AG09309 (cell line): ENCODE data around the gene RC3H1.
A peak's percentile ranks its signal among the peaks of the same experiment; 100 is the strongest.

ENCODE experiments used
- DNase-seq: peaks from one replicate; pipeline ENCODE4 v3.0.0-alpha.2; 2010; ENCODE audit warnings: low read depth
- H3K4me3 ChIP-seq: 2 replicates; pipeline ENCODE4 v1.5.1; 2011; ENCODE audit warnings: mild to moderate bottlenecking, low read depth, low read length, moderate library complexity; ENCODE audit not compliant: control insufficient read depth
- TF ChIP-seq, protein P1 (sequence below): IDR thresholded peaks from 2 replicates; pipeline ENCODE4 v1.5.1; 2011; ENCODE audit warnings: mild to moderate bottlenecking, low read depth, low read length, inconsistent platforms; ENCODE audit not compliant: insufficient read depth, control insufficient read depth; ENCODE audit errors: missing control alignments

Gene RC3H1

DNA sequence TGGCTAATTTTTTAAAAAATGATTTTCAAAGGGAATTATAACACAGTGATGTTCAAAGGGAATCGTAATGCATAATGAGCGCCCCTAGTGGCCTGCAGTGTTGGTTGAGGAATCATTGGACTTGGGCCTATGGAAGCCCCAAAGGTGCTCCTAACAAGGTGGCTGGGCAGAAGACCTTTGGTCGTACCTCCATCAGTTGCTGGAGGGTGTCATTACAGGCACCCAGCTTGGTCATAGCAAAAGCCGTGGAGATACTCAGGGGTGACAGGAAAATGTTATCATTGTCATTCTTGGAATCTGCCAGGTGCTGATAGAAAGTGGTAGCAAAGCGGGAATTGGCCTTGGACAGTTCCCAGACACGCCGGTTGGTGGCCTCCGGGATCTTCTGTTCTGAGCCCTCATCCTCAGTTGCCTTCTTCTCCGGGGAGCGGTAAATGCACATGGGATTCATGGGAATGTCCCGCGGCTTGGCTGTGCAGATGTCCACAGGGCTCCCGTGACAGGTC is 107.7 kb downstream of the RC3H1 start:
- H3K4me3 ChIP-seq, result no peak overlapping the region
- TF ChIP-seq, protein P1, sequence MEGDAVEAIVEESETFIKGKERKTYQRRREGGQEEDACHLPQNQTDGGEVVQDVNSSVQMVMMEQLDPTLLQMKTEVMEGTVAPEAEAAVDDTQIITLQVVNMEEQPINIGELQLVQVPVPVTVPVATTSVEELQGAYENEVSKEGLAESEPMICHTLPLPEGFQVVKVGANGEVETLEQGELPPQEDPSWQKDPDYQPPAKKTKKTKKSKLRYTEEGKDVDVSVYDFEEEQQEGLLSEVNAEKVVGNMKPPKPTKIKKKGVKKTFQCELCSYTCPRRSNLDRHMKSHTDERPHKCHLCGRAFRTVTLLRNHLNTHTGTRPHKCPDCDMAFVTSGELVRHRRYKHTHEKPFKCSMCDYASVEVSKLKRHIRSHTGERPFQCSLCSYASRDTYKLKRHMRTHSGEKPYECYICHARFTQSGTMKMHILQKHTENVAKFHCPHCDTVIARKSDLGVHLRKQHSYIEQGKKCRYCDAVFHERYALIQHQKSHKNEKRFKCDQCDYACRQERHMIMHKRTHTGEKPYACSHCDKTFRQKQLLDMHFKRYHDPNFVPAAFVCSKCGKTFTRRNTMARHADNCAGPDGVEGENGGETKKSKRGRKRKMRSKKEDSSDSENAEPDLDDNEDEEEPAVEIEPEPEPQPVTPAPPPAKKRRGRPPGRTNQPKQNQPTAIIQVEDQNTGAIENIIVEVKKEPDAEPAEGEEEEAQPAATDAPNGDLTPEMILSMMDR, result peak; percentile 58
- DNase-seq, result no peak

DNA sequence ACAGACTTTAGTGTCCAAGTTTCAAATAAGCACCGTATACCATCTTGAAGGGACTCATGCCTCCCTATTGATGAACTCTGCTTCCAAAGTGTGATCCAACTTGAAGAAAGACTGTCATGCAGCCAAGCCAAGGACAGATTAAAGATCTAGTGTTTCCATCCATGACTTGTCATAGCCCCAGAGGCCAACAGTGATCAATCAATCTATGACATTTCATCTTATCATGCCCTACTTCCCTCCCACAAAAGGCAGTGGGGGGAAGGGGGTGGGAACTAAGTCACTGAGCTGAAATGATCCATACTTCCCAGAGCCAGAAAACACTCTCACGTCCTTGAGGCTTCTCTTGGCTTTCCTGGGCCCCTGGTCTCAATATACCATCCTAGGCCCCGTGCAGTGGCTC is 109.0 kb downstream of the RC3H1 start:
- TF ChIP-seq, protein P1, result no peak
- no peak overlapping the region for H3K4me3 ChIP-seq
- no peak for DNase-seq

DNA sequence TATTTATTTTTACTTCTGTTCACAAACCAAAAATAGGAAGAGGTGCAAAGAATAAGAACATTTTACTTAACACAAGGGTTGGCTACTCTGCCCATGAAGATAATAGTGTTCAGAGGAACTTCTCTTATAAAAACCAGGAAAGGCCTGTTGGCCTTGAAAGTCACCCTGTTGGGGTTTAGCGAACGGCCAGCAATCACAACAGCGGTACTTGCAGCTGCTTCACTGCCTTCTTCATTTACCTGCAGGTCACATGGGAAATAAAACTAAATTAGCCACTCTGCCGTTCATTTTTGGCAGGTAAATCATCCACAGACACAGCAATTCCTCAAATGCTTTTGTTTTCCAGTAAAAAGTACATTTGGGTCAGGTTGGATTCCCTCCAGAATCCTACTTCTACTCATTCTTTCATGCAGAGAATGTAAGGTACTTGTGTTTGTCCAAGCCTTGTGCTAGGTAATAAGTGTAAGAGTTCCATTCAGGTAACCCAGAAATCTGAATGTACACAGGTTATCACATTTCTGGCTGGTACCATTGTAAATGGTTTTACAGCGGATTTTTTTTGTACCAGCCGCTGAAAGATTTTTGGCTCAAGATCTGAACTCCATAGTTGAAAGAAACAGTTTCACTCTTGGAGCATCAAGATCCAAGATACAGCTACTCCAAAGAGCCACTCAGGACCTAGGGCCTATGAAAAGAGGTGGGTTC is 118.2 kb downstream of the RC3H1 start:
- TF ChIP-seq, protein P1, result no peak
- no peak overlapping the region for H3K4me3 ChIP-seq
- DNase-seq, result no peak

DNA sequence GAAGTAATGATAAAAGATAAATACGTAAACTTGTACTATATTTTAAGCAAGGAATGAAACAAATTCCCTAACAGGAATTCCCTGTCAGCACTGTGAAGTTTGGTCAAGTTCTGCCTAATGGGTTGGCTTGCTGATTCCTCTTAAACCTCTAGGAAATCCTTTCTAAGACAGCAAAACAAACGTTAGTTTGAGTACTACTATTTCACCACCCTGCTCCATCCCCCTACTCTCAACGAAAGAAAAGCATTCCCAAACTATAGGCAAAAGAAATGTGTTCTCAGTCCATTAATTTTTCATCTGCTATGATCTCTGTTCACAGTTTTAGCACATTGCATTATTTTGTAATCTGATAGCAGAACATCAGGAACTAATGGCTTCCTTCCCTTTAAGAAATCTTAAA is 121.2 kb downstream of the RC3H1 start:
- no peak overlapping the region for H3K4me3 ChIP-seq
- no peak for DNase-seq
- TF ChIP-seq, protein P1, result no peak

DNA sequence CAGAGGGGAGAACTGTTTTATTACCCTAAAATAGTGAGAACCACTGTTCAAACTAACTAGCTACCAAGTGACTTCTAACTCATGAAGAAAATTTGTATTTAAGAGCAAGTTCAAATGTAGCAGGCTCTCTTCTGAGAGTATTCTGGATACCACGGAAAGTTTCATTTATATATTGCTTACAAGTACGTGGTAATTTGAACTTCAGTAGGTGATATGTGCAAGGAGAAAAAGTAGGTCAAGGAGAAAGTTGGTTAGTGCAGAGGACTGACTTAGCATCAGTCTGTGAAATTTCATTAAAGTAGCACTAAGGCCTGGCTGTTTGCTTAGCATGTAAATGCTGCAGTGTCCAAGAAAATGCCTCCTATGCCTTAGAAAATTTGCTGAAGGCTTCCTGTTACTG is 121.7 kb downstream of the RC3H1 start:
- H3K4me3 ChIP-seq, result no peak overlapping the region
- TF ChIP-seq, protein P1, result no peak
- no peak for DNase-seq

DNA sequence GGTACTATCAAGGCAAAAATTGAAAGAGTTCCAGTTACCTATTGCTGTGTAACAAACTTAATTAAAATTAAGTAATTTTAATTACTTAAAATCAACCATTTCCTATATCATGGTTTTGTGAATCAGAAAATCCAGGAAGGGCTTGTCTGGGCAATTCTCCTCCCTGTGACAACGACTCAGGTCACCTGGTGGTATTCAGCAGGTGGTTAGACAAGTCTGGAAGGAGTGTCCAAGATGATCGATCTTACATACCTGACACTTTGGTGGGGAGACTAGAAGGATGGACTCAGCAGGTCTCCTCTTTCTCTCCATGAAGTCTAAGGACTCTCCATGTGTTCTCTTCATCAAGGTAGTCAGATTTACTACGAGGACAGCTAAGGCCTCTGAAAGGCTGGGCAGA is 128.0 kb downstream of the RC3H1 start:
- no peak overlapping the region for H3K4me3 ChIP-seq
- no peak for DNase-seq
- TF ChIP-seq, protein P1, result no peak

DNA sequence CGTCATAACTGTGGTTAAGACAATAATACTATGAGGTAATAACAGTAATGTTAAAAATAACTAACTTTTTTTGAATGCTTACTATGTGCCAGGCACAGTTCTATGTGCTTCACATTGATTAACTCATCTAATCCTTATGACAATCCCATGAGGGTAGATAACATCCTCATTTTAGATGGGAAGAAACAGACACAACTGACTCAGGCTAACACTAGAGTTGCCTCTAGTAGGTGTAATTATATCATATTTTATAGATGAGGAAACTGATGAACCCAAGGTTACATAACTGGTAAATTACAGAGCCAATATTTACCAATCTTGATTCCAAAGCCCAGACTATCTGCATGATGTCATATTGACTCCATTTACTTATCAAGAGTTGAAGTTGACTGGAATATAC is 128.5 kb downstream of the RC3H1 start:
- H3K4me3 ChIP-seq, result no peak overlapping the region
- no peak for DNase-seq
- TF ChIP-seq, protein P1, result no peak
